Endothelial cell of hepatic sinusoid (primary cell): Measurements from ENCODE around the gene NCEH1.

ENCODE experiments used
- in situ Hi-C: cut with HindIII; loops from 2 replicates; pipeline ENCODE4 v1.10.0; 2017; ENCODE audit warnings: low sequenced_read_pairs

NCEH1 gene

GRCh38 chr3:172591876-172592771, 118.7 kb downstream of the NCEH1 start:
- in situ Hi-C loops, result no loop called here

GRCh38 chr3:172591125-172591605, 119.7 kb downstream of the NCEH1 start:
- in situ Hi-C loops, result no loop called here

GRCh38 chr3:172586436-172586835, 124.4 kb downstream of the NCEH1 start:
- in situ Hi-C loops, result no loop called here

- in situ Hi-C loops, result no loop called here
Measured at GRCh38 chr3:172585954-172586353, 124.9 kb downstream of the NCEH1 start.

GRCh38 chr3:172582712-172583111, 128.2 kb downstream of the NCEH1 start:
- in situ Hi-C loops, result no loop called here

GRCh38 chr3:172581757-172582166, 129.1 kb downstream of the NCEH1 start:
- in situ Hi-C loops, result no loop called here

- in situ Hi-C loops, result no loop called here
Measured at GRCh38 chr3:172580680-172581401, 130.0 kb downstream of the NCEH1 start.
